ENCODE measurements around the gene SCFD2. TPM values are rescaled to one million over a fixed set of nuclear protein-coding genes. Genes with fewer than 3 reads are reported as not detected.

Gene SCFD2
- total and polyA plus RNA-seq, 10 of the 15 experiments (the other 5 are each of a cell fraction or from before 2014, with no cell fraction given), result 4.8 to 37.6 (median 24.9) TPM

- Histone ChIP-seq H3K4me1 (ENCODE audit: control insufficient read depth, insufficient read depth, low read length) (no peaks in the 10 kb centered on the region), H3K27me3 (replicated peaks in 1 of 2; ENCODE audit: control insufficient read depth in 2 of 2, insufficient read depth in 2 of 2, low read length in 1 of 2) (no peaks in the 10 kb centered on the region), H2AFZ (ENCODE audit: control insufficient read depth, low read depth, low read length) (no peak overlapping the region), H4K20me1 (ENCODE audit: control insufficient read depth, insufficient read depth) (no peaks in the 10 kb centered on the region), H3K27ac (ENCODE audit: control insufficient read depth, insufficient read depth) (no peak overlapping the region), H3K36me3 (ENCODE audit: control insufficient read depth in 2 of 2, insufficient read depth in 2 of 2, low read length in 1 of 2) (no peaks in the 10 kb centered on the region), H3K4me3 (no peak overlapping the region), H3K9me3 (replicated peaks; ENCODE audit: control insufficient read depth, insufficient read depth, low read length) (no peaks in the 10 kb centered on the region), H3K79me2 (ENCODE audit: control insufficient read depth, insufficient read depth, low read length) (no peaks in the 10 kb centered on the region), H3K4me2 (ENCODE audit: control insufficient read depth, insufficient read depth) (no peak overlapping the region), H3K9ac (ENCODE audit: control insufficient read depth, insufficient read depth, low read length) (no peak overlapping the region)
- BruUV-seq (replicated peaks), result no TSS peak
- no peak for FAIRE-seq
- ATAC-seq, result no peak
- 83% methylated on average over 5 of the region's 5 CpGs for WGBS (ENCODE audit: insufficient coverage, insufficient replicate concordance, low lambda C conversion rate, missing lambda C conversion rate)
- no peak for TF ChIP-seq ZNF274 (IDR thresholded peaks at IDR 0.05; ENCODE audit: insufficient read depth, insufficient read length)
- no peak for TF ChIP-seq ZNF217 (IDR thresholded peaks at IDR 0.05)
- TF ChIP-seq KLF5 (IDR thresholded peaks at IDR 0.05; ENCODE audit: partially characterized antibody), result no peak
- TF ChIP-seq KDM1A (IDR thresholded peaks at IDR 0.05; ENCODE audit: borderline replicate concordance), result no peak
- no peak for TF ChIP-seq CREM (IDR thresholded peaks at IDR 0.05; ENCODE audit: low read depth)
- TF ChIP-seq NR2C1 (IDR thresholded peaks at IDR 0.05), result no peak
- no peak for TF ChIP-seq SREBF1 (IDR thresholded peaks at IDR 0.05; ENCODE audit: low read length)
- TF ChIP-seq, protein P1, sequence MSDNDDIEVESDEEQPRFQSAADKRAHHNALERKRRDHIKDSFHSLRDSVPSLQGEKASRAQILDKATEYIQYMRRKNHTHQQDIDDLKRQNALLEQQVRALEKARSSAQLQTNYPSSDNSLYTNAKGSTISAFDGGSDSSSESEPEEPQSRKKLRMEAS (IDR thresholded peaks at IDR 0.05; ENCODE audit: low read depth, low read length), result no peak
- no peak for TF ChIP-seq SUZ12 (IDR thresholded peaks at IDR 0.05; ENCODE audit: unreplicated experiment)
- no peak for TF ChIP-seq CBFB (IDR thresholded peaks at IDR 0.05; ENCODE audit: low read depth)
- TF ChIP-seq RFX5 (IDR thresholded peaks at IDR 0.05; ENCODE audit: low read depth, low read length), result no peak
- no peak for TF ChIP-seq CBX5 (IDR thresholded peaks at IDR 0.05; ENCODE audit: low read depth)
- no peak for TF ChIP-seq MYB (IDR thresholded peaks at IDR 0.05; ENCODE audit: borderline replicate concordance, low read depth, low read length)
- no peak for TF ChIP-seq DPF2 (IDR thresholded peaks at IDR 0.05)
- TF ChIP-seq BCL3 (IDR thresholded peaks at IDR 0.05; ENCODE audit: borderline replicate concordance, insufficient read depth, low read depth, low read length, poor library complexity, severe bottlenecking), result no peak
- TF ChIP-seq ELK1 (IDR thresholded peaks at IDR 0.05; ENCODE audit: low read depth, low read length), result no peak
- no peak for TF ChIP-seq IKZF1 (conservative IDR thresholded peaks at IDR 0.05)
- no peak for TF ChIP-seq ZBED1 (IDR thresholded peaks at IDR 0.05; ENCODE audit: borderline replicate concordance)
- ChIA-PET CTCF (interaction anchor here (0.8 to 1.3 kb wide), 4 partner anchors 11 to 84 kb away, joined by 3 to 4 read pairs (median 3); no protein-coding TSS in a partner anchor), SMC1A (ENCODE audit: uncharacterized antibody, unreplicated experiment) (no interaction called here), POLR2A (no interaction called here), RAD21 (ENCODE audit: unreplicated experiment) (no interaction called here)
- DNase-seq (ENCODE audit: low read depth, low spot score), result no peak
- in situ Hi-C loops (cut with MboI) (no loop called here), intact Hi-C loops (cut with micrococcal nuclease; ENCODE audit: unreplicated experiment) (no loop called here)
Measured at GRCh38 chr4:52995360-52996030, 370.4 kb downstream of the SCFD2 start.
